HL-60 (cell line): Measurements from ENCODE around the gene SLC38A11.
"Not testable (repeated sequence)": the region's sequence is repeated elsewhere in the genome, so short reads cannot be mapped to it uniquely, and the experiment has no call there.

Experiments used
- CTCF ChIP-seq: IDR thresholded peaks from one replicate; pipeline ENCODE4 v1.5.1; 2011; ENCODE audit warnings: low read length, control low read depth, inconsistent platforms; ENCODE audit not compliant: insufficient read depth
- POLR2AphosphoS5 ChIP-seq: IDR thresholded peaks from 2 replicates; pipeline ENCODE4 v1.6.1; 2012; ENCODE audit warnings: low read depth
- REST ChIP-seq: IDR thresholded peaks from 2 replicates; pipeline ENCODE4 v1.6.1; 2012; ENCODE audit warnings: low read depth; ENCODE audit not compliant: insufficient replicate concordance
- SPI1 ChIP-seq: IDR thresholded peaks from 2 replicates; pipeline ENCODE4 v1.6.1; 2012; ENCODE audit warnings: low read depth, mild to moderate bottlenecking, borderline replicate concordance

GRCh38 chr2:164866381-164866780 lies 88.9 kb downstream of the SLC38A11 start:
- not testable (repeated sequence) for TF ChIP-seq CTCF, POLR2AphosphoS5, REST
- TF ChIP-seq SPI1: peak; percentile 70; the same call in 1 of the 2 replicates
